GM23248 (cell line): ENCODE measurements around the gene TTC21B. TPM values are rescaled to one million over a fixed set of nuclear protein-coding genes. Genes with fewer than 3 reads are reported as not detected.

Experiments used
- DNase-seq: peaks from one replicate; pipeline ENCODE4 v3.0.0-alpha.2; 2015
- H2AFZ ChIP-seq: fragments of 200-600 bp; sonication (generic); 2 replicates; pipeline ENCODE4 v1.6.1; 2016; ENCODE audit warnings: antibody characterized with exemption
- H3F3A ChIP-seq: fragments of 200-600 bp; sonication (generic); 2 replicates; pipeline ENCODE4 v1.6.1; 2016; ENCODE audit warnings: mild to moderate bottlenecking, antibody characterized with exemption, mixed run types; ENCODE audit not compliant: insufficient read depth
- H3K27ac ChIP-seq: fragments of 200-600 bp; sonication (generic); 2 replicates; pipeline ENCODE4 v1.5.1; 2016; ENCODE audit warnings: mild to moderate bottlenecking
- H3K27me3 ChIP-seq: fragments of 200-600 bp; sonication (generic); replicated peaks from 2 replicates; pipeline ENCODE4 v1.6.1; 2016; ENCODE audit warnings: mild to moderate bottlenecking; ENCODE audit not compliant: insufficient read depth
- H3K36me3 ChIP-seq: fragments of 200-600 bp; sonication (generic); 2 replicates; pipeline ENCODE4 v1.6.1; 2016; ENCODE audit warnings: low read depth, mild to moderate bottlenecking
- H3K4me1 ChIP-seq: fragments of 200-600 bp; sonication (generic); 2 replicates; pipeline ENCODE4 v1.6.1; 2016; ENCODE audit warnings: mild to moderate bottlenecking; ENCODE audit not compliant: insufficient read depth
- H3K4me2 ChIP-seq: fragments of 200-600 bp; sonication (generic); one replicate; pipeline ENCODE4 v1.6.1; 2016; ENCODE audit warnings: mild to moderate bottlenecking; ENCODE audit not compliant: unreplicated experiment
- H3K4me3 ChIP-seq: fragments of 200-600 bp; sonication (generic); 2 replicates; pipeline ENCODE4 v1.5.1; 2016; ENCODE audit warnings: mild to moderate bottlenecking
- H3K79me2 ChIP-seq: fragments of 200-600 bp; sonication (generic); 2 replicates; pipeline ENCODE4 v1.6.1; 2016; ENCODE audit warnings: mild to moderate bottlenecking; ENCODE audit not compliant: insufficient read depth
- H3K9ac ChIP-seq: fragments of 200-600 bp; sonication (generic); 2 replicates; pipeline ENCODE4 v1.6.1; 2016; ENCODE audit warnings: mild to moderate bottlenecking
- H3K9me2 ChIP-seq: fragments of 200-600 bp; sonication (generic); 2 replicates; pipeline ENCODE4 v1.6.1; 2016; ENCODE audit warnings: mixed run types, mild to moderate bottlenecking, moderate library complexity; ENCODE audit not compliant: insufficient read depth
- H3K9me3 ChIP-seq: fragments of 200-600 bp; sonication (generic); one replicate; pipeline ENCODE4 v1.6.1; 2017; ENCODE audit warnings: low read depth
- H4K20me1 ChIP-seq: fragments of 200-600 bp; sonication (generic); 2 replicates; pipeline ENCODE4 v1.6.0; 2016; ENCODE audit not compliant: insufficient read depth
- EZH2 ChIP-seq: fragments of 200-600 bp; sonication (generic); IDR thresholded peaks from 2 replicates; pipeline ENCODE4 v1.6.1; 2018; ENCODE audit warnings: antibody characterized with exemption, mild to moderate bottlenecking; ENCODE audit not compliant: insufficient read depth, poor library complexity, severe bottlenecking
- EZH2phosphoT487 ChIP-seq: fragments of 200-600 bp; sonication (generic); IDR thresholded peaks from 2 replicates; pipeline ENCODE4 v1.6.1; 2018; ENCODE audit warnings: antibody characterized with exemption, moderate library complexity, mild to moderate bottlenecking, low read depth; ENCODE audit not compliant: insufficient read depth
- WGBS, 2 experiments: methylation state at CpG; one replicate each; pipeline ENCODE4 v1.1.6; 2015 to 2017; ENCODE audit warnings: low lambda C conversion rate in 2 of 2, low coverage in 1 of 2; ENCODE audit errors: missing lambda C conversion rate in 2 of 2; 5-methylcytosine and 5-hydroxymethylcytosine counted together
- in situ Hi-C: fragments of 300-500 bp; cut with MboI; formaldehyde crosslinking; loops from 2 replicates; pipeline ENCODE4 v1.15.0; 2020
- polyA plus RNA-seq: library from polyadenylated mRNA; unstranded; fragments of >200 nt; fragmentation: Nextera tagmentation; extraction: Ambion mirVana; gene quantifications from 2 replicates; pipeline ENCODE4 v1.2.1, GENCODE V29; 2016
- total RNA-seq: library from RNA; depleted of rRNA; stranded (reverse); fragments of >200 nt; shearing (Covaris generic); gene quantifications from 2 replicates; pipeline ENCODE4 v1.2.3, GENCODE V29; 2014

Gene TTC21B
- total and polyA plus RNA-seq, 2 experiments from 2014 or later: 6.6 to 15.3 TPM

GRCh38 chr2:165953306-165953654, 296 bp downstream of the TTC21B start:
- Histone ChIP-seq H3K4me1 (peaks cover 8% of the 10 kb centered on the region), H2AFZ (peak overlapping the region; percentile 85), H3K79me2 (peaks cover 47% of the 10 kb centered on the region), H3K9ac (peak overlapping the region; percentile 84), H3K9me2 (no peaks in the 10 kb centered on the region), H3K9me3 (no peaks in the 10 kb centered on the region), H3K27ac (peak overlapping the region; percentile 77), H3K4me3 (peak overlapping the region; percentile 81), H3K27me3 (no peaks in the 10 kb centered on the region), H3F3A (peaks cover 14% of the 10 kb centered on the region; the same call in 1 of the 2 replicates), H3K36me3 (peaks cover 6% of the 10 kb centered on the region; the same call in 1 of the 2 replicates), H4K20me1 (no peaks in the 10 kb centered on the region), H3K4me2 (peak overlapping the region; percentile 95)
- in situ Hi-C loops: loop anchor here (10.0 kb wide), 1 partner anchor 172 kb away; the partner anchor contains the start of gene SCN1A
- TF ChIP-seq EZH2phosphoT487: no peak
- TF ChIP-seq EZH2: no peak
- 1 to 3% methylated on average over 14 to 24 of the region's 24 CpGs for WGBS, 2 experiments
- no peak for DNase-seq

- Histone ChIP-seq H3K27ac (peak overlapping the region; percentile 77), H3K27me3 (no peaks in the 10 kb centered on the region), H3K4me3 (peak overlapping the region; percentile 81), H3K36me3 (peaks cover 11% of the 10 kb centered on the region; the same call in 1 of the 2 replicates), H4K20me1 (no peaks in the 10 kb centered on the region), H3K9me2 (no peaks in the 10 kb centered on the region), H3F3A (peaks cover 14% of the 10 kb centered on the region; the same call in 1 of the 2 replicates), H3K4me2 (peak overlapping the region; percentile 95), H2AFZ (peak overlapping the region; percentile 85), H3K9ac (peak overlapping the region; percentile 84), H3K4me1 (peaks cover 8% of the 10 kb centered on the region), H3K9me3 (no peaks in the 10 kb centered on the region), H3K79me2 (peaks cover 47% of the 10 kb centered on the region)
- peak; percentile 34 for DNase-seq
- WGBS, 2 experiments: 25 to 28% methylated on average over 4 of the region's 4 CpGs
- in situ Hi-C loops: loop anchor here (10.0 kb wide), 1 partner anchor 172 kb away; the partner anchor contains the start of gene SCN1A
- TF ChIP-seq EZH2: no peak
- no peak for TF ChIP-seq EZH2phosphoT487
Observed at GRCh38 chr2:165952741-165953211, 800 bp downstream of the TTC21B start.

- H3K9ac ChIP-seq: peak overlapping the region; percentile 84; the same call in 1 of the 2 replicates
- H2AFZ ChIP-seq: peak overlapping the region; percentile 85
- peaks cover 8% of the 10 kb centered on the region for H3K4me1 ChIP-seq
- H3K9me3 ChIP-seq: no peaks in the 10 kb centered on the region
- H3K4me3 ChIP-seq: peak overlapping the region; percentile 81
- WGBS, 2 experiments: 0% methylated on average over 1 of the region's 1 CpG
- TF ChIP-seq EZH2phosphoT487 (no peak), EZH2 (no peak)
- in situ Hi-C loops: loop anchor here (10.0 kb wide), 1 partner anchor 173 kb away; the partner anchor contains the start of gene SCN1A
- H3K9me2 ChIP-seq: no peaks in the 10 kb centered on the region
- H3F3A ChIP-seq: peaks cover 14% of the 10 kb centered on the region; the same call in 1 of the 2 replicates
- H3K27ac ChIP-seq: no peak overlapping the region
- peak overlapping the region; percentile 95 for H3K4me2 ChIP-seq
- DNase-seq: no peak
- no peaks in the 10 kb centered on the region for H3K27me3 ChIP-seq
- peaks cover 11% of the 10 kb centered on the region; the same call in 1 of the 2 replicates for H3K36me3 ChIP-seq
- H3K79me2 ChIP-seq: peaks cover 47% of the 10 kb centered on the region
- no peaks in the 10 kb centered on the region for H4K20me1 ChIP-seq
Observed at GRCh38 chr2:165952085-165952484, 1.5 kb downstream of the TTC21B start.

- DNase-seq: no peak
- peaks cover 11% of the 10 kb centered on the region; the same call in 1 of the 2 replicates for H3K36me3 ChIP-seq
- in situ Hi-C loops: loop anchor here (10.0 kb wide), 1 partner anchor 174 kb away; the partner anchor contains the start of gene SCN1A
- peaks cover 8% of the 10 kb centered on the region for H3K4me1 ChIP-seq
- WGBS, 2 experiments: 92 to 95% methylated on average over 3 of the region's 3 CpGs
- peaks cover 14% of the 10 kb centered on the region; the same call in 1 of the 2 replicates for H3F3A ChIP-seq
- H3K9ac ChIP-seq: no peak overlapping the region
- TF ChIP-seq EZH2phosphoT487 (no peak), EZH2 (no peak)
- H3K9me2 ChIP-seq: no peaks in the 10 kb centered on the region
- no peak overlapping the region for H3K4me2 ChIP-seq
- no peak overlapping the region for H3K4me3 ChIP-seq
- no peak overlapping the region for H3K27ac ChIP-seq
- H3K79me2 ChIP-seq: peaks cover 47% of the 10 kb centered on the region
- no peaks in the 10 kb centered on the region for H3K9me3 ChIP-seq
- H3K27me3 ChIP-seq: no peaks in the 10 kb centered on the region
- H2AFZ ChIP-seq: no peak overlapping the region
- no peaks in the 10 kb centered on the region for H4K20me1 ChIP-seq
Observed at GRCh38 chr2:165950438-165950837, 3.1 kb downstream of the TTC21B start.
